HepG2 (cell line): ENCODE measurements around the gene HIGD1C. TPM values are rescaled to one million over a fixed set of nuclear protein-coding genes. Genes with fewer than 3 reads are reported as not detected.

Experiments used
- ATAC-seq: fragments of 200-7000 bp; cut with Tn5 transposase; 3 replicates; pipeline ENCODE4 v1.9.1; 2020; ENCODE audit warnings: mild to moderate bottlenecking, moderate library complexity
- BruUV-seq: library from RNA; stranded (reverse); fragments of 400-500 nt; replicated peaks from 2 replicates; lab custom pipeline; 2021; lab: Mats Ljungman, UMichigan
- CTCF ChIA-PET: fragments of 300-600 bp; formaldehyde crosslinking; extraction: SDS; loops from one replicate; lab custom pipeline; 2021; ENCODE audit warnings: low total read pairs, inconsistent platforms, low intra/inter-chr PET ratio; lab: Yijun Ruan, JAX
- POLR2A ChIA-PET: fragments of 350-600 bp; sonication (Branson Sonifier 250); formaldehyde crosslinking; loops from one replicate; lab custom pipeline; 2020; ENCODE audit warnings: antibody characterized with exemption, inconsistent platforms; lab: Yijun Ruan, JAX
- DNase-seq: peaks from one replicate; pipeline ENCODE4 v3.0.0-alpha.2; 2015; ENCODE audit warnings: low spot score
- FAIRE-seq: peaks from 3 replicates; lab custom pipeline; 2011; peaks lifted over from hg19 to GRCh38; lab: Jason Lieb, UNC
- H2AFZ ChIP-seq: one replicate; pipeline ENCODE4 v1.6.1; 2011; ENCODE audit warnings: low read length, inconsistent platforms
- H3K27ac ChIP-seq: fragments of 300-600 bp; 3 replicates; pipeline ENCODE4 v1.8.0; 2011; ENCODE audit warnings: mixed run types, mild to moderate bottlenecking, mixed read lengths, low read length, inconsistent platforms; ENCODE audit not compliant: insufficient read depth; ENCODE audit errors: extremely low read length
- H3K27me3 ChIP-seq, 2 experiments: fragments of 200-600 bp in 1 of 2; 2 replicates in 1 of 2; 3 replicates in 1 of 2; pipeline versions ENCODE4 v1.6.0 to v1.8.0; 2011; ENCODE audit warnings: low read length in 2 of 2, mild to moderate bottlenecking in 2 of 2, moderate library complexity in 2 of 2, inconsistent platforms in 1 of 2; ENCODE audit not compliant: insufficient read depth in 2 of 2, control insufficient read depth in 1 of 2
- H3K36me3 ChIP-seq, 2 experiments: fragments of 200-600 bp in 1 of 2; replicated peaks in 1 of 2; 2 replicates in 1 of 2; 3 replicates in 1 of 2; pipeline versions ENCODE4 v1.5.1 to v1.8.0; 2011; ENCODE audit warnings: low read length in 2 of 2, inconsistent platforms in 1 of 2; ENCODE audit not compliant: insufficient read depth in 2 of 2, control insufficient read depth in 1 of 2
- H3K4me1 ChIP-seq: 2 replicates; pipeline ENCODE4 v1.5.1; 2012; ENCODE audit warnings: low read length, inconsistent platforms; ENCODE audit not compliant: insufficient read depth
- H3K4me2 ChIP-seq: 2 replicates; pipeline ENCODE4 v1.6.0; 2011; ENCODE audit warnings: low read depth, low read length, inconsistent platforms
- H3K4me3 ChIP-seq, 3 experiments: fragments of 200-600 bp in 1 of 3; sonication (generic), shearing (Covaris generic) in 1 of 3; replicated peaks in 1 of 3; 2 replicates each; pipeline ENCODE4 v1.5.1; 2011 to 2016; ENCODE audit warnings: low read length in 3 of 3, inconsistent platforms in 2 of 3, low read depth in 2 of 3, mild to moderate bottlenecking in 2 of 3, control low read depth in 1 of 3, mixed read lengths in 1 of 3; ENCODE audit not compliant: insufficient read depth in 1 of 3
- H3K79me2 ChIP-seq: one replicate; pipeline ENCODE4 v1.6.1; 2011; ENCODE audit warnings: low read length, inconsistent platforms; ENCODE audit not compliant: insufficient read depth
- H3K9ac ChIP-seq: 2 replicates; pipeline ENCODE4 v1.6.0; 2011; ENCODE audit warnings: mild to moderate bottlenecking, low read depth, low read length, inconsistent platforms; ENCODE audit not compliant: insufficient read depth
- H3K9me3 ChIP-seq: 2 replicates; pipeline ENCODE4 v1.5.1; 2012; ENCODE audit warnings: mild to moderate bottlenecking, low read length
- H4K20me1 ChIP-seq: 2 replicates; pipeline ENCODE4 v1.6.0; 2011; ENCODE audit warnings: inconsistent platforms, mild to moderate bottlenecking, low read length, moderate library complexity; ENCODE audit not compliant: insufficient read depth
- ZNF17 ChIP-seq: sonication (generic); formaldehyde crosslinking; IDR thresholded peaks from 2 replicates; pipeline ENCODE4 v1.5.0; 2020; ENCODE audit warnings: mild to moderate bottlenecking, missing genetic modification reagents
- WGBS: methylation state at CpG from one replicate; pipeline ENCODE4 v1.1.6; 2017; ENCODE audit warnings: low lambda C conversion rate; 5-methylcytosine and 5-hydroxymethylcytosine counted together
- in situ Hi-C: cut with HindIII; loops from 2 replicates; pipeline ENCODE4 v1.10.0; 2017; ENCODE audit warnings: low pct_unique_long_range_greater_than_20kb; ENCODE audit not compliant: extremely low pct_ligation_motif_present
- intact Hi-C: fragments of 100-400 bp; cut with micrococcal nuclease; formaldehyde crosslinking; loops from one replicate; pipeline ENCODE4 v1.10.0; 2022; ENCODE audit not compliant: unreplicated experiment
- polyA plus RNA-seq, 8 experiments: library from polyadenylated mRNA; depleted of rRNA in 3 of 8; stranded (reverse) in 7 of 8; unstranded in 1 of 8; fragments of >200 nt; fragmentation: Illumina TruSeq in 4 of 8; extraction: Trizol in 4 of 8; gene quantifications; 2 replicates each; pipeline versions ENCODE4 v1.2.1 to v1.2.3, GENCODE V29; 2011 to 2016; ENCODE audit warnings: low read depth in 4 of 8, missing spikeins in 1 of 8, mixed read lengths in 1 of 8; ENCODE audit not compliant: insufficient read depth in 1 of 8
- total RNA-seq, 5 experiments: library from RNA; depleted of rRNA; stranded (reverse); fragments of >200 nt; fragmentation: Illumina TruSeq; extraction: Trizol; gene quantifications; 2 replicates each; pipeline ENCODE4 v1.2.3, GENCODE V29; 2016; ENCODE audit warnings: low read depth in 1 of 5
- TF ChIP-seq, protein P1 (sequence below): sonication (generic); formaldehyde crosslinking; IDR thresholded peaks from 2 replicates; pipeline ENCODE4 v1.8.1; 2023; ENCODE audit warnings: mild to moderate bottlenecking, missing genetic modification reagents, borderline replicate concordance
- TF ChIP-seq, protein P2 (sequence below): IDR thresholded peaks from 2 replicates; pipeline ENCODE4 v1.6.1; 2012; ENCODE audit warnings: low read length, improper control_type of control experiment
- TF ChIP-seq, protein P3 (sequence below): sonication (generic); formaldehyde crosslinking; IDR thresholded peaks from 2 replicates; pipeline ENCODE4 v1.4.0; 2020; ENCODE audit warnings: missing genetic modification reagents
- TF ChIP-seq, protein P4 (sequence below): sonication (generic); formaldehyde crosslinking; IDR thresholded peaks from 2 replicates; pipeline ENCODE4 v1.4.0; 2020; ENCODE audit warnings: missing genetic modification reagents

The HIGD1C gene
- total and polyA plus RNA-seq, 2 of the 13 experiments (the other 11 are each of a cell fraction or from before 2014, with no cell fraction given): not detected

DNA sequence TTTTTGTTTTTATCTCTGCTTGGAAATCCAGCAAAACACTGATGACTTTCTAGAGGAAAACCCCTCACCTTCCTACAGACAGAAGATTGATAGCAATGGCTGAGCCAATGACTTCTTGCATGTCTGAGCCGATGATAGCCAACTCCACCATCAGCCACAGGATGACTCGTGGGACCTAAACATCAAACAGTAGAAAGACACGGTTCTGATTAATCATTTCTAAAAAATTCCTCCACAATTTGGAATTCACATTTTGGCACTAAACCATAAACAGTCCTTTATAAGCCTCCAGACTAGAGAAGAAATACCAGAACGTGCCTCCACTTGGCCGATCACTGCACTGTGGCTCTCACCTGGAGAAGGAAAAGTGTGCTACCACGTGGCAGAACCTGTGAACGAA, 47.9 kb downstream of the HIGD1C start:
- CTCF ChIA-PET: no interaction called here
- H3K79me2 ChIP-seq: no peaks in the 10 kb centered on the region
- no peak overlapping the region for H3K4me2 ChIP-seq
- POLR2A ChIA-PET: interaction anchor here (0.7 kb wide), 1 partner anchor 48 kb away, joined by 4 read pairs; no protein-coding TSS in a partner anchor
- BruUV-seq: no TSS peak
- no peak overlapping the region for H3K4me3 ChIP-seq
- TF ChIP-seq, protein P1, sequence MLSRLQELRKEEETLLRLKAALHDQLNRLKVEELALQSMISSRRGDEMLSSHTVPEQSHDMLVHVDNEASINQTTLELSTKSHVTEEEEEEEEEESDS (CRISPR knock-in tag): no peak
- TF ChIP-seq, protein P2, sequence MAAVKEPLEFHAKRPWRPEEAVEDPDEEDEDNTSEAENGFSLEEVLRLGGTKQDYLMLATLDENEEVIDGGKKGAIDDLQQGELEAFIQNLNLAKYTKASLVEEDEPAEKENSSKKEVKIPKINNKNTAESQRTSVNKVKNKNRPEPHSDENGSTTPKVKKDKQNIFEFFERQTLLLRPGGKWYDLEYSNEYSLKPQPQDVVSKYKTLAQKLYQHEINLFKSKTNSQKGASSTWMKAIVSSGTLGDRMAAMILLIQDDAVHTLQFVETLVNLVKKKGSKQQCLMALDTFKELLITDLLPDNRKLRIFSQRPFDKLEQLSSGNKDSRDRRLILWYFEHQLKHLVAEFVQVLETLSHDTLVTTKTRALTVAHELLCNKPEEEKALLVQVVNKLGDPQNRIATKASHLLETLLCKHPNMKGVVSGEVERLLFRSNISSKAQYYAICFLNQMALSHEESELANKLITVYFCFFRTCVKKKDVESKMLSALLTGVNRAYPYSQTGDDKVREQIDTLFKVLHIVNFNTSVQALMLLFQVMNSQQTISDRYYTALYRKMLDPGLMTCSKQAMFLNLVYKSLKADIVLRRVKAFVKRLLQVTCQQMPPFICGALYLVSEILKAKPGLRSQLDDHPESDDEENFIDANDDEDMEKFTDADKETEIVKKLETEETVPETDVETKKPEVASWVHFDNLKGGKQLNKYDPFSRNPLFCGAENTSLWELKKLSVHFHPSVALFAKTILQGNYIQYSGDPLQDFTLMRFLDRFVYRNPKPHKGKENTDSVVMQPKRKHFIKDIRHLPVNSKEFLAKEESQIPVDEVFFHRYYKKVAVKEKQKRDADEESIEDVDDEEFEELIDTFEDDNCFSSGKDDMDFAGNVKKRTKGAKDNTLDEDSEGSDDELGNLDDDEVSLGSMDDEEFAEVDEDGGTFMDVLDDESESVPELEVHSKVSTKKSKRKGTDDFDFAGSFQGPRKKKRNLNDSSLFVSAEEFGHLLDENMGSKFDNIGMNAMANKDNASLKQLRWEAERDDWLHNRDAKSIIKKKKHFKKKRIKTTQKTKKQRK: no peak
- TF ChIP-seq, protein P3, sequence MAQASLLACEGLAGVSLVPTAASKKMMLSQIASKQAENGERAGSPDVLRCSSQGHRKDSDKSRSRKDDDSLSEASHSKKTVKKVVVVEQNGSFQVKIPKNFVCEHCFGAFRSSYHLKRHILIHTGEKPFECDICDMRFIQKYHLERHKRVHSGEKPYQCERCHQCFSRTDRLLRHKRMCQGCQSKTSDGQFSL (CRISPR knock-in tag): no peak
- TF ChIP-seq, protein P4, sequence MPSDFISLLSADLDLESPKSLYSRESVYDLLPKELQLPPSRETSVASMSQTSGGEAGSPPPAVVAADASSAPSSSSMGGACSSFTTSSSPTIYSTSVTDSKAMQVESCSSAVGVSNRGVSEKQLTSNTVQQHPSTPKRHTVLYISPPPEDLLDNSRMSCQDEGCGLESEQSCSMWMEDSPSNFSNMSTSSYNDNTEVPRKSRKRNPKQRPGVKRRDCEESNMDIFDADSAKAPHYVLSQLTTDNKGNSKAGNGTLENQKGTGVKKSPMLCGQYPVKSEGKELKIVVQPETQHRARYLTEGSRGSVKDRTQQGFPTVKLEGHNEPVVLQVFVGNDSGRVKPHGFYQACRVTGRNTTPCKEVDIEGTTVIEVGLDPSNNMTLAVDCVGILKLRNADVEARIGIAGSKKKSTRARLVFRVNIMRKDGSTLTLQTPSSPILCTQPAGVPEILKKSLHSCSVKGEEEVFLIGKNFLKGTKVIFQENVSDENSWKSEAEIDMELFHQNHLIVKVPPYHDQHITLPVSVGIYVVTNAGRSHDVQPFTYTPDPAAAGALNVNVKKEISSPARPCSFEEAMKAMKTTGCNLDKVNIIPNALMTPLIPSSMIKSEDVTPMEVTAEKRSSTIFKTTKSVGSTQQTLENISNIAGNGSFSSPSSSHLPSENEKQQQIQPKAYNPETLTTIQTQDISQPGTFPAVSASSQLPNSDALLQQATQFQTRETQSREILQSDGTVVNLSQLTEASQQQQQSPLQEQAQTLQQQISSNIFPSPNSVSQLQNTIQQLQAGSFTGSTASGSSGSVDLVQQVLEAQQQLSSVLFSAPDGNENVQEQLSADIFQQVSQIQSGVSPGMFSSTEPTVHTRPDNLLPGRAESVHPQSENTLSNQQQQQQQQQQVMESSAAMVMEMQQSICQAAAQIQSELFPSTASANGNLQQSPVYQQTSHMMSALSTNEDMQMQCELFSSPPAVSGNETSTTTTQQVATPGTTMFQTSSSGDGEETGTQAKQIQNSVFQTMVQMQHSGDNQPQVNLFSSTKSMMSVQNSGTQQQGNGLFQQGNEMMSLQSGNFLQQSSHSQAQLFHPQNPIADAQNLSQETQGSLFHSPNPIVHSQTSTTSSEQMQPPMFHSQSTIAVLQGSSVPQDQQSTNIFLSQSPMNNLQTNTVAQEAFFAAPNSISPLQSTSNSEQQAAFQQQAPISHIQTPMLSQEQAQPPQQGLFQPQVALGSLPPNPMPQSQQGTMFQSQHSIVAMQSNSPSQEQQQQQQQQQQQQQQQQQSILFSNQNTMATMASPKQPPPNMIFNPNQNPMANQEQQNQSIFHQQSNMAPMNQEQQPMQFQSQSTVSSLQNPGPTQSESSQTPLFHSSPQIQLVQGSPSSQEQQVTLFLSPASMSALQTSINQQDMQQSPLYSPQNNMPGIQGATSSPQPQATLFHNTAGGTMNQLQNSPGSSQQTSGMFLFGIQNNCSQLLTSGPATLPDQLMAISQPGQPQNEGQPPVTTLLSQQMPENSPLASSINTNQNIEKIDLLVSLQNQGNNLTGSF (CRISPR knock-in tag): no peak
- TF ChIP-seq ZNF17: no peak
- H3K27me3 ChIP-seq: no peaks in the 10 kb centered on the region
- peaks cover 17 to 53% of the 10 kb centered on the region in 2 experiments for H3K36me3 ChIP-seq
- no peaks in the 10 kb centered on the region for H3K4me1 ChIP-seq
- WGBS: 92% methylated on average over 7 of the region's 7 CpGs
- H3K27ac ChIP-seq: no peak overlapping the region
- ATAC-seq (no peak), FAIRE-seq (no peak), DNase-seq (no peak)
- H2AFZ ChIP-seq: no peak overlapping the region
- no peak overlapping the region for H3K9ac ChIP-seq
- H4K20me1 ChIP-seq: no peaks in the 10 kb centered on the region
- in situ Hi-C loops (no loop called here), intact Hi-C loops (no loop called here)
- H3K9me3 ChIP-seq: no peaks in the 10 kb centered on the region
